ENCODE results near the gene RDX. TPM values are rescaled to one million over a fixed set of nuclear protein-coding genes. Genes with fewer than 3 reads are reported as not detected.

The RDX gene
- total and polyA plus RNA-seq, 10 of the 15 experiments (the other 5 are each of a cell fraction or from before 2014, with no cell fraction given) = 24.6 to 62.2 (median 47.8) TPM

DNA sequence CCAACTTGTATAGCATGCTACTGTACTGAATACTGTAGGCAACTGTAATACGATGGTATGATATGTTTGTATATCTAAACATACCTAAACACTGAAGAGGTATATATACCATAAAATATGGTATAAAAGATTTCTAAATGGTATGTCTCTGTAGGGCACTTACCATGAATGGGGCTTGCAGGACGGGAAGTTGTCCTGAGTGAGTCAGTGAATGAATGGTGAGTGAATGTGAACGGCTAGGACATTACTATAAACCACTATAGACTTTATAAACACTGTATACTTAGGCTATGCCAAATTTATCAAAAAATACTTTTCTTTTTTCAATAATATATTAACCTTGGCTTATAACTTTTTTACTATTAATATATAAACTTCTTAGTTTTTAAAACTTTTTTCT is 136.4 kb downstream of the RDX start (continued):
- TF ChIP-seq, protein P1, sequence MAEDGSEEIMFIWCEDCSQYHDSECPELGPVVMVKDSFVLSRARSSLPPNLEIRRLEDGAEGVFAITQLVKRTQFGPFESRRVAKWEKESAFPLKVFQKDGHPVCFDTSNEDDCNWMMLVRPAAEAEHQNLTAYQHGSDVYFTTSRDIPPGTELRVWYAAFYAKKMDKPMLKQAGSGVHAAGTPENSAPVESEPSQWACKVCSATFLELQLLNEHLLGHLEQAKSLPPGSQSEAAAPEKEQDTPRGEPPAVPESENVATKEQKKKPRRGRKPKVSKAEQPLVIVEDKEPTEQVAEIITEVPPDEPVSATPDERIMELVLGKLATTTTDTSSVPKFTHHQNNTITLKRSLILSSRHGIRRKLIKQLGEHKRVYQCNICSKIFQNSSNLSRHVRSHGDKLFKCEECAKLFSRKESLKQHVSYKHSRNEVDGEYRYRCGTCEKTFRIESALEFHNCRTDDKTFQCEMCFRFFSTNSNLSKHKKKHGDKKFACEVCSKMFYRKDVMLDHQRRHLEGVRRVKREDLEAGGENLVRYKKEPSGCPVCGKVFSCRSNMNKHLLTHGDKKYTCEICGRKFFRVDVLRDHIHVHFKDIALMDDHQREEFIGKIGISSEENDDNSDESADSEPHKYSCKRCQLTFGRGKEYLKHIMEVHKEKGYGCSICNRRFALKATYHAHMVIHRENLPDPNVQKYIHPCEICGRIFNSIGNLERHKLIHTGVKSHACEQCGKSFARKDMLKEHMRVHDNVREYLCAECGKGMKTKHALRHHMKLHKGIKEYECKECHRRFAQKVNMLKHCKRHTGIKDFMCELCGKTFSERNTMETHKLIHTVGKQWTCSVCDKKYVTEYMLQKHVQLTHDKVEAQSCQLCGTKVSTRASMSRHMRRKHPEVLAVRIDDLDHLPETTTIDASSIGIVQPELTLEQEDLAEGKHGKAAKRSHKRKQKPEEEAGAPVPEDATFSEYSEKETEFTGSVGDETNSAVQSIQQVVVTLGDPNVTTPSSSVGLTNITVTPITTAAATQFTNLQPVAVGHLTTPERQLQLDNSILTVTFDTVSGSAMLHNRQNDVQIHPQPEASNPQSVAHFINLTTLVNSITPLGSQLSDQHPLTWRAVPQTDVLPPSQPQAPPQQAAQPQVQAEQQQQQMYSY (CRISPR knock-in tag; IDR thresholded peaks at IDR 0.05) = no peak
- TF ChIP-seq MEF2A (IDR thresholded peaks at IDR 0.05; ENCODE audit: insufficient read depth, low read depth, low read length) = no peak
- TF ChIP-seq ZNF24 (IDR thresholded peaks at IDR 0.05) = no peak
- TF ChIP-seq YY1 (IDR thresholded peaks at IDR 0.05; ENCODE audit: low read depth, low read length) = no peak
- TF ChIP-seq, protein P2, sequence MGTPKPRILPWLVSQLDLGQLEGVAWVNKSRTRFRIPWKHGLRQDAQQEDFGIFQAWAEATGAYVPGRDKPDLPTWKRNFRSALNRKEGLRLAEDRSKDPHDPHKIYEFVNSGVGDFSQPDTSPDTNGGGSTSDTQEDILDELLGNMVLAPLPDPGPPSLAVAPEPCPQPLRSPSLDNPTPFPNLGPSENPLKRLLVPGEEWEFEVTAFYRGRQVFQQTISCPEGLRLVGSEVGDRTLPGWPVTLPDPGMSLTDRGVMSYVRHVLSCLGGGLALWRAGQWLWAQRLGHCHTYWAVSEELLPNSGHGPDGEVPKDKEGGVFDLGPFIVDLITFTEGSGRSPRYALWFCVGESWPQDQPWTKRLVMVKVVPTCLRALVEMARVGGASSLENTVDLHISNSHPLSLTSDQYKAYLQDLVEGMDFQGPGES (IDR thresholded peaks at IDR 0.05) = no peak
- TF ChIP-seq MXI1 (IDR thresholded peaks at IDR 0.05; ENCODE audit: low read depth, low read length) = no peak
- TF ChIP-seq, protein P3, sequence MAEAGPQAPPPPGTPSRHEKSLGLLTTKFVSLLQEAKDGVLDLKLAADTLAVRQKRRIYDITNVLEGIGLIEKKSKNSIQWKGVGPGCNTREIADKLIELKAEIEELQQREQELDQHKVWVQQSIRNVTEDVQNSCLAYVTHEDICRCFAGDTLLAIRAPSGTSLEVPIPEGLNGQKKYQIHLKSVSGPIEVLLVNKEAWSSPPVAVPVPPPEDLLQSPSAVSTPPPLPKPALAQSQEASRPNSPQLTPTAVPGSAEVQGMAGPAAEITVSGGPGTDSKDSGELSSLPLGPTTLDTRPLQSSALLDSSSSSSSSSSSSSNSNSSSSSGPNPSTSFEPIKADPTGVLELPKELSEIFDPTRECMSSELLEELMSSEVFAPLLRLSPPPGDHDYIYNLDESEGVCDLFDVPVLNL (IDR thresholded peaks at IDR 0.05; ENCODE audit: low read depth, low read length) = no peak
- TF ChIP-seq RFX5 (IDR thresholded peaks at IDR 0.05; ENCODE audit: low read depth, low read length) = no peak
- no peak for TF ChIP-seq HDAC2 (IDR thresholded peaks at IDR 0.05)
- TF ChIP-seq, protein P4, sequence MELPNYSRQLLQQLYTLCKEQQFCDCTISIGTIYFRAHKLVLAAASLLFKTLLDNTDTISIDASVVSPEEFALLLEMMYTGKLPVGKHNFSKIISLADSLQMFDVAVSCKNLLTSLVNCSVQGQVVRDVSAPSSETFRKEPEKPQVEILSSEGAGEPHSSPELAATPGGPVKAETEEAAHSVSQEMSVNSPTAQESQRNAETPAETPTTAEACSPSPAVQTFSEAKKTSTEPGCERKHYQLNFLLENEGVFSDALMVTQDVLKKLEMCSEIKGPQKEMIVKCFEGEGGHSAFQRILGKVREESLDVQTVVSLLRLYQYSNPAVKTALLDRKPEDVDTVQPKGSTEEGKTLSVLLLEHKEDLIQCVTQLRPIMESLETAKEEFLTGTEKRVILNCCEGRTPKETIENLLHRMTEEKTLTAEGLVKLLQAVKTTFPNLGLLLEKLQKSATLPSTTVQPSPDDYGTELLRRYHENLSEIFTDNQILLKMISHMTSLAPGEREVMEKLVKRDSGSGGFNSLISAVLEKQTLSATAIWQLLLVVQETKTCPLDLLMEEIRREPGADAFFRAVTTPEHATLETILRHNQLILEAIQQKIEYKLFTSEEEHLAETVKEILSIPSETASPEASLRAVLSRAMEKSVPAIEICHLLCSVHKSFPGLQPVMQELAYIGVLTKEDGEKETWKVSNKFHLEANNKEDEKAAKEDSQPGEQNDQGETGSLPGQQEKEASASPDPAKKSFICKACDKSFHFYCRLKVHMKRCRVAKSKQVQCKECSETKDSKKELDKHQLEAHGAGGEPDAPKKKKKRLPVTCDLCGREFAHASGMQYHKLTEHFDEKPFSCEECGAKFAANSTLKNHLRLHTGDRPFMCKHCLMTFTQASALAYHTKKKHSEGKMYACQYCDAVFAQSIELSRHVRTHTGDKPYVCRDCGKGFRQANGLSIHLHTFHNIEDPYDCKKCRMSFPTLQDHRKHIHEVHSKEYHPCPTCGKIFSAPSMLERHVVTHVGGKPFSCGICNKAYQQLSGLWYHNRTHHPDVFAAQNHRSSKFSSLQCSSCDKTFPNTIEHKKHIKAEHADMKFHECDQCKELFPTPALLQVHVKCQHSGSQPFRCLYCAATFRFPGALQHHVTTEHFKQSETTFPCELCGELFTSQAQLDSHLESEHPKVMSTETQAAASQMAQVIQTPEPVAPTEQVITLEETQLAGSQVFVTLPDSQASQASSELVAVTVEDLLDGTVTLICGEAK (IDR thresholded peaks at IDR 0.05; ENCODE audit: borderline replicate concordance) = no peak
- TF ChIP-seq, protein P5, sequence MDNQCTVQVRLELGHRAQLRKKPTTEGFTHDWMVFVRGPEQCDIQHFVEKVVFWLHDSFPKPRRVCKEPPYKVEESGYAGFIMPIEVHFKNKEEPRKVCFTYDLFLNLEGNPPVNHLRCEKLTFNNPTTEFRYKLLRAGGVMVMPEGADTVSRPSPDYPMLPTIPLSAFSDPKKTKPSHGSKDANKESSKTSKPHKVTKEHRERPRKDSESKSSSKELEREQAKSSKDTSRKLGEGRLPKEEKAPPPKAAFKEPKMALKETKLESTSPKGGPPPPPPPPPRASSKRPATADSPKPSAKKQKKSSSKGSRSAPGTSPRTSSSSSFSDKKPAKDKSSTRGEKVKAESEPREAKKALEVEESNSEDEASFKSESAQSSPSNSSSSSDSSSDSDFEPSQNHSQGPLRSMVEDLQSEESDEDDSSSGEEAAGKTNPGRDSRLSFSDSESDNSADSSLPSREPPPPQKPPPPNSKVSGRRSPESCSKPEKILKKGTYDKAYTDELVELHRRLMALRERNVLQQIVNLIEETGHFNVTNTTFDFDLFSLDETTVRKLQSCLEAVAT (IDR thresholded peaks at IDR 0.05) = no peak
- no peak for TF ChIP-seq CBX3 (IDR thresholded peaks at IDR 0.05; ENCODE audit: borderline replicate concordance, low read depth)
- TF ChIP-seq EGR1 (IDR thresholded peaks at IDR 0.05; ENCODE audit: borderline replicate concordance in 1 of 2, low read depth in 2 of 2, low read length in 2 of 2) = no peak
